HEK293T (cell line): Measurements from ENCODE around the gene NRG3.

Experiments used
- ARNT ChIP-seq: fragments of 450-650 bp; IDR thresholded peaks from 2 replicates; pipeline ENCODE4 v1.6.1; 2017; ENCODE audit warnings: mild to moderate bottlenecking
- BHLHE40 ChIP-seq: fragments of 450-650 bp; IDR thresholded peaks from 2 replicates; pipeline ENCODE4 v1.6.1; 2016; ENCODE audit warnings: mild to moderate bottlenecking, moderate library complexity, borderline replicate concordance
- ELF4 ChIP-seq: fragments of 450-650 bp; IDR thresholded peaks from 2 replicates; pipeline ENCODE4 v1.6.1; 2017; ENCODE audit warnings: antibody characterized with exemption
- FOXK2 ChIP-seq: fragments of 450-650 bp; IDR thresholded peaks from 2 replicates; pipeline ENCODE4 v1.6.1; 2016; ENCODE audit warnings: mild to moderate bottlenecking
- LEF1 ChIP-seq: fragments of 450-650 bp; IDR thresholded peaks from 2 replicates; pipeline ENCODE4 v1.6.1; 2017; ENCODE audit warnings: mild to moderate bottlenecking, borderline replicate concordance
- PKNOX1 ChIP-seq: fragments of 450-650 bp; IDR thresholded peaks from 2 replicates; pipeline ENCODE4 v1.6.1; 2016
- SP1 ChIP-seq: fragments of 450-650 bp; IDR thresholded peaks from 2 replicates; pipeline ENCODE4 v1.6.1; 2017
- SUZ12 ChIP-seq: fragments of 450-650 bp; IDR thresholded peaks from 2 replicates; pipeline ENCODE4 v1.6.1; 2016; ENCODE audit warnings: mild to moderate bottlenecking

- TF ChIP-seq SP1, result no peak
- TF ChIP-seq FOXK2, result no peak
- TF ChIP-seq LEF1, result no peak
- no peak for TF ChIP-seq PKNOX1
- TF ChIP-seq ELF4, result no peak
- TF ChIP-seq BHLHE40, result no peak
- no peak for TF ChIP-seq ARNT
- TF ChIP-seq SUZ12, result no peak
These were observed 193.5 kb downstream of the NRG3 start for GRCh38 chr10:82068501-82068900.
